ENCODE measurements around the gene ANO9.
"Not testable (repeated sequence)": the region's sequence is repeated elsewhere in the genome, so short reads cannot be mapped to it uniquely, and the experiment has no call there.

ANO9 gene

DNA sequence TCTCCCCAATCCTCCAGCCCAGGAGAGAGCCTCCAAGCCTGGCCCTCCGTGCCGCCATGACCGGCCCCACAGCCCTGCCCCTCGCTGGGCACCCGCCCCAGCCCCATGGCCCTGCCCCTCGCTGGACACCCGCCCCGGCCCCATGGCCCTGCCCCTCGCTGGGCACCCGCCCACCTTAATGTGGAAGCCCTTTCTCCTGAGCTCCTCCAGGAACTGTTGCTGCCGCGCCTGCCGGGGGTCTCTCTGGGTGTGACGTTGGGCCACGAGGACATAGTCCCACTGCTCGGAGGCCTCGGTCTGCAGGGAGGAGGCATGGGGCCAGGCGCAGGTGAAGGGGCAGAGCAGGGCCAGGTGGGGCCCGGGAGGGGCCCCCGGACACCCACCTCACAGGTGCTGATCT, 8.2 kb downstream of the ANO9 start:
- DNase-seq = no peak

GRCh38 chr11:433111-433510, 8.7 kb downstream of the ANO9 start:
- no peak for DNase-seq

DNA sequence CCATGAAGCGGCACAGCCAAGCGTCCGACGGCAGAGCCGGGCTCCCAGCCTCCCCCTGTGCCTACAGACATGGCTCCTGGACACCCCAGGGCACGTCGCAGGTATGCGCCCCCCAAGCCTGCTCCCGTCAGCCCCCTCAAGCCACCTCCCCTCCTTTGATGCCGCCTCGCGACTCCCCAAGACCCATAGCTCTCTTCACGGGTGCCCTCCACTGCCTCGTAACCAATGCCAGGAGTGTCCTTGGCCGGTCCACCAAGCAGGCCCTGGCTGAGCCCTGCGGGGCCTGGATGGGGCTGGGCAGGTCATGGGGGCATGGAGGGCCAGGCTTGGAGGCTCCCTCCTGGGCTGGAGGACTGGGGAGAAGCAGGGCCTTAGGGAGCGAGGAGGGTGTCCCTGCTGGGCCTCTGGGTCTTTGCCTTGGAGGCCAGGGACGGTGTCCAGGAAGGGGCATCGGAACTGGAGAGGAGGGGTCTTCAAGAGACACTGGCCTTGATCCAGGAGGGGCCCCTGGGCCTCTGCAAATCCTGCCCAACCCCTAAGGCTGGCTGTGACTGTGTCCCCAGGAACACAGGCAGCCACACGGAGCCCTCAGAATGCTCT, 9.2 kb downstream of the ANO9 start:
- no peak for DNase-seq

GRCh38 chr11:431921-432320, 9.9 kb downstream of the ANO9 start:
- DNase-seq = no peak

GRCh38 chr11:429931-430456, 11.8 kb downstream of the ANO9 start:
- no peak for DNase-seq

DNA sequence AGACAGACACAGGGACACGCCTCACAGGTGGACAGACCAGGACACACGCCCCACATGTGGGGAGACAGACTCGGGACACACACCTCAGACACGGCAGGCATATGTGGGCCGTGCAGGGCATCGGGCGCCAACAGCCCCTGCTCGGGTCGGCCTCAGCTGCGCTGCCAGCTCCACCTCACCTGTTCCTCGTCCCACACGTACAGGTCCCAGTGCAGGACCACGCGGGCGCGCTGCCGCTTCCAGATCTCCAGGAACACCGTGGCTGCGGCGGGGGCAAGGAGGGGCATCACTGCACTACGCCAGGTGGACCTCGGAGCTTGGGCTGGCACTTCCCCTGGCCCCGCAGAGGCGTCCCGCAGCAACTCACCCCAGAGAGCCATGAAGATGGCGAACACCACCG, 12.4 kb downstream of the ANO9 start:
- DNase-seq = no peak

- no peak for DNase-seq
These were observed 13.5 kb downstream of the ANO9 start for GRCh38 chr11:428295-428694.

- DNase-seq = no peak
These were observed 15.0 kb downstream of the ANO9 start for GRCh38 chr11:426851-427250.

GRCh38 chr11:425301-425700, 16.5 kb downstream of the ANO9 start:
- DNase-seq = no peak

GRCh38 chr11:424766-425165, 17.0 kb downstream of the ANO9 start:
- DNase-seq = not testable (repeated sequence)

DNA sequence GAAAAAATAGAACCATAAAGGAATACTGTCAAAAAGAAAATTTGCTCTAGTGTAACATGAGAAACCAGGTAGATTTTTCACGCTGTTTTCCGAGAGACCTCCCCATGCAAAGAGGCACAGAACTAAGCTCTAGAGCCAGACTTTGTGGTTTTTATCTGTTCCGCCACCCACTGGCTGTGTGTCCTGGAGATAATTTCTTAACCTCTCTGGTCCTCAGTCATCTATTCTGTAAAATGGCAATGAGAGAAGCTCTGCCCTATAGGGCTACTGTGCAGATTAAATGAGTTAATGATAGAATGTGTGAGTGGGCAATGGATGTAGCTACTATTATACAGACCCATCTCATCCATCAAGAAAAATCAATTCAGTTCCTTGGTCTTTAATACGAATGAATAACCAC, 17.6 kb downstream of the ANO9 start:
- DNase-seq = no peak

DNA sequence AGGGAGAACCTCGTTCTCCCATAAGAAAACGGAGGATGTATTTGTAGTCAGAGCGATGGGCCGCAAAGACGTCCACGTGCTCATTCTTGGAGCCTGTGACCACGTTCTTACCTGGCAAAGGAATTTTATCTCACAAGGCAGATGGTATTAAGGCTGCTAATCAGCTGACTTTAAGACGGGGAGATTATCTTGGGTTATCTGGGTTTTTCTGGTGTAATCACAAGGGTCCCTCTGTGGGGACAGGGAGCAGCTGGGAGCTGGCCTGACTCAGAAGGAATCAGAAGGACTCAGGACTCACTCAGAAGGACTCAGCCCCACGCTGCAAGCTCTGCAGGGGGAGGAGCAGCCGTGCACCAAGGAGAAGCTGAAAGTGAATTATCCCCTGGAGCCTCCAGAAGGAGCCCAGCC, 19.6 kb downstream of the ANO9 start:
- no peak for DNase-seq

GRCh38 chr11:420911-421321, 20.9 kb downstream of the ANO9 start:
- no peak for DNase-seq

- DNase-seq = no peak
These were observed 21.5 kb downstream of the ANO9 start for GRCh38 chr11:420054-420910.

DNA sequence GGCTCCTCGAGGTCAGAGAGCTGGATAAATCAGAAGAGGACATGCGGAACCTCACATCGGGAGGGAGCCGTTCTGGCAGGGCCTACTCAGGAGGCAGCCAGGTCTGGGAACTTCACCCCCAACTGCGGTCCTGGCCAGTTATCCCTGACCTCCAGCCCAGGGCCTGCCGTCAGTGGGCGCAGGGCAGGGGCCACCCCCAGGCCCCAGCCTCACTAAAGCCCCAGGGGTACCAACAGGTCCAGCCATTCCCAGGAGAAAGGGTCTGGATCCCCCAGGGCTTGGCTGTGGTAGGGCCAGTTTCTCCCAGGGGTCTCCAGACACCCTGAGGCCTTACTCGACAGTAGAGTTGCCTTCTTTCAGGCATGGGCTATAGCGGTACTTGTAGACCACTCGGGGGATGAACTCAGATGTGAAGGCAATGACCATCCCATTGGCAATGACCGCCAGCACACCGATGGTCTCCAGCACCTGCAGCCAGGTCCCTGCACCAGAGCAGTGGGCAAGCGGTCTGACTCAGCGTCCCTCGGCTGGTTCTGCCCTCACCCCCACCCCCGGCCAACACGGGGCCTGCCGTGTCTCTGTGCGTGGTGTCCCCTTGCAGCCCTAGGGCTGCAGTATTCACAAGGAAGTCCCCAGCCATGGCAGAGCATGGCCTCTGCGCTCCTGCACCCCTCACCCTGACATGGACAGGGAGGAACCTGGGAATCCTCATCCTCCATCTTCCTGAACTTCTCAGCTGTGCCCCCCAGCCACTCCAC, 22.4 kb downstream of the ANO9 start:
- DNase-seq = no peak

GRCh38 chr11:418343-419247, 23.2 kb downstream of the ANO9 start:
- DNase-seq = no peak

DNA sequence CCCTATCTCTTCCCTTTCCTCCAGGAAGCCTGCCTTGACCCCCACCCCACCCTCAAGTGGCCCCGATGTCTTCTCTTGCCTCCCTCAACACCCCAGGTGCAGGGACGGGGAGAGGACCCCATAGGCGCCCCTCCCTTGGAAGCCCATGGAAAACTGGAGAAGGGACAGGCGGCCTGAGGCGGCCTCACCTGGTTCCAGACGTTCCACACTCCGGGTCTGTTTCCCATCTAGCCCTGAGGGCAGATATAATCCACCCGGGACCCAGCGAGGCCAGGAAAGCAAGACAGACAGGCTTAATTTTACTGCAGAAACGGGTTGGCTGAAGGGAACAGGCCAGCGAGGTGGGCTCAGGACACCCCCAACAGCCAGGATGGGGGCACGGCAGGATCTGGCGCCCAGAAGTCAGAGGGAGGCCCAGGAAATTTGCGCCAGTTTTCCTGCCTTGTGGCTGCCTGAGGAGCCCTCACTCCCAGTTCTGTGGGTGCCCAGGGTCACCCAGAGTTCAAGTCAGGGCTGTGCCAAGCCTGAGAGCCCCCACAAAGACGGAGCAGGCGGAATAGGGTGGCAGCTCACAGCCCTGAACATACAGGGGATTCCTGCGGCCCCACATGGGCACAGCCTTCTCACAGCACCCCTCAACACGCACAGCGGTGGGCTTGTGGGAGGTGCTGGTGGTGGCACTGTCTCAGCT, 24.0 kb downstream of the ANO9 start:
- no peak for DNase-seq

DNA sequence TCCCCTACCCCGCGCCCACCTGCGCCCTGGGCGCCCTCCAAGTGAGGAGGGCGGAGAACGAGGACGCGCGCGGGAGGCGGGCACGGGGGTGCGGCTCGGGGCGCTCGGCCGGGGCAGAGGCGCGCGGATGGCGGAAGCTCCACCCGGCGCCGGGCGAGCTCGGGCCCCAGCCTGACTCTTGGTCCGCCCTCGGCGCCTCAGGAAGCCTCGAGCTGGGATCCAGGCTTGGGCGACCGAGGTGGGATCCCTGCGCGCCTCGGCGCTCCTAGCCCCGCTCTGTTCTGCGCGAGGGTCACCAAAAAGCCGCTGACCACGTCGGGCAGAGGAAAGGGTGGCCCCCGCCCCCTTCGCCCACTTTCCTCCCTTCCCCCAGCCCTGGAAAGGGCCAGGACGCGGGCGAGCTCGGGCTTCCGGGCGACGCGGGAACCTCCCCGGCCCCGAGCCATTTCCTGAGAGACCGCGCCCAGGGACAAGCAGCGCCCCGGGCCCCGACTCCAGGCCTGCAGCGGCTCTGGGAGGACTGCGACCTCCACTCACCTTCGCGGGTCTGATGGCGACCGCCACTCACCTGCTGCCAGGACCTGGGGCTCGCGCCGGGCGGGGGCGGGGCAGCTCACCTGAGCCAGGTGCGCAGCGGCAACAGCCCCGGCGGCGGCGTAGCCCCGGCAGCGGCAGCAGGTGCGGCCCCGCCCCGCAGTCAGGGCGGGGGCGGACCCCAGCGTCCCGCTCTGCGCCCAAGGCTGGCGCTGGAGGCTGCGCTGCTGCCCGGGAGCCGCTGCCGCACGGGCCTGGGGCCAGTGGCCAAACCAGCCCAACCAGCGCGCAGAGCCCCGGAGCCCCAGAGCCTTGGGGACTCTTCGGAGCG, 24.8 kb downstream of the ANO9 start:
- DNase-seq = no peak

GRCh38 chr11:416051-416756, 25.6 kb downstream of the ANO9 start:
- DNase-seq = no peak

DNA sequence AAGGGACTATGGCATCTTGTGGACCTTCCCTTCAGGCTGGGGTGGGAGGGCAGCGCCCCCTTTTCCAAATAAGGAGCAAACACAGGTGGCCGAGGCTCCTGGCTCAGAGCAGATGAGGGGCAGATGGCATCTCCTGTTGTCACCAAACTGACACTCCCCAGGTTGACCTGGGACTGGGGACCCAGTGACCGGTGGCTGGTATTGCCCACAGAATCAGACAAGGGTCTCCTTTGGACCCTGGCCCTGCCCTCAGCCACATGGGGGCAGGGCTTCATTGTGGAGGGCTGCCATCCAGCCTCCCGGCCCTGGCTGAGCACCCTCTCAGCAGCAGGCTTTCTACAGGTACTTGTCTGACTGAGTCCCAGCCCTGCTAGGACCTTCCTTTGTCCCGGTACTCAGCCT, 26.2 kb downstream of the ANO9 start:
- no peak for DNase-seq

Data from kidney glomerular epithelial cell (primary cell).